H54 (cell line): ENCODE results near the gene UBAC2.
"Not testable (repeated sequence)": the region's sequence is repeated elsewhere in the genome, so short reads cannot be mapped to it uniquely, and the experiment has no call there.

Experiments
- DNase-seq: peaks from one replicate; pipeline ENCODE4 v3.0.0; 2011; ENCODE audit warnings: low spot score, mixed read lengths; ENCODE audit not compliant: insufficient read length
- FAIRE-seq: peaks from 3 replicates; lab custom pipeline; 2011; peaks lifted over from hg19 to GRCh38; lab: Jason Lieb, UNC
- POLR2A ChIP-seq: IDR thresholded peaks from 2 replicates; pipeline ENCODE4 v1.6.1; 2011; ENCODE audit warnings: low read depth, mild to moderate bottlenecking, low read length

UBAC2 gene

DNA sequence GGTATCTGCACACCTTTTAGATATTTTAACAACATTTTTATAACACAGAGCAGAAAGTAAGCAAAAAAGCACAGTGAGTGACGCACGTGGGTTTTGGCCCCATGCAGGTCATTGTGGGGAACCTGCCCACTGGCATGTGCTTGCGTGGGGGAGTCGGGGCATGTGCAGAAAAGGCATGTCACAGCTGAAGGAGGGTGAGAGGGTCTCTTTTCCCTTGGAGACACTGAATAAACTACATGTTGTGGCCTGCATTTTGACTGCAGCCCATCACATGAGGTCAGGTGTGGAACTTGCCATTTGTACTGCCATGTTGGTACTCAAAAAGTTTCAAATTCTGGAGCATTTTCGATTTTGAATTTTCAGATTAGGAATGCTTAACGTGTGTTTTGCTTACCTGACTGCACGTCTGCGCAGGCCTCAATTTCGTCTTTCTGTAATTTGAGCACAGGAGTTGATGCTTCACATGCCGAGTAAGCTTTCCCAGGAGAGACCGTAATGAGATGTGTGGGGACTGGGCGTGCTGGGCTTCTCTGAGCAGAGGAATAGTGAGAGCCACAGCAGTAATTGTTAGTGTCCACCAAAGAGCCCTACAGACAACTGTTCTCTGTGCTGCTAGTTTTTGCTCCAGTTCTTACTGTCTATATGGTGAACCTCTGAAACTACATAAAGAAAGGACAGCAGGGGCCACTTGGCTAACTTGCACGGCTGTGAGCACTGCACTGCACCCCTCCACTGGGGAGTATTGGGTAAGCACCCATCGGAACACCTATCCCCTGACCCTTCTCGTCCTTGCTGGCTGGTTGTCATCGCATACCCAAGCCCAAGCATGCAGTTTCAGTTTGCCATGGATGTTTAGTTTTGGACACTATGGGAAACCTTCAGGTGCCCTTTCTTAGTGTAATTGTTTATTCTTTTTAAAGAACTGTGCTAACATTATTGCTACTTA, 179.5 kb downstream of the UBAC2 start:
- DNase-seq (no peak), FAIRE-seq (no peak)
- TF ChIP-seq POLR2A: no peak

DNA sequence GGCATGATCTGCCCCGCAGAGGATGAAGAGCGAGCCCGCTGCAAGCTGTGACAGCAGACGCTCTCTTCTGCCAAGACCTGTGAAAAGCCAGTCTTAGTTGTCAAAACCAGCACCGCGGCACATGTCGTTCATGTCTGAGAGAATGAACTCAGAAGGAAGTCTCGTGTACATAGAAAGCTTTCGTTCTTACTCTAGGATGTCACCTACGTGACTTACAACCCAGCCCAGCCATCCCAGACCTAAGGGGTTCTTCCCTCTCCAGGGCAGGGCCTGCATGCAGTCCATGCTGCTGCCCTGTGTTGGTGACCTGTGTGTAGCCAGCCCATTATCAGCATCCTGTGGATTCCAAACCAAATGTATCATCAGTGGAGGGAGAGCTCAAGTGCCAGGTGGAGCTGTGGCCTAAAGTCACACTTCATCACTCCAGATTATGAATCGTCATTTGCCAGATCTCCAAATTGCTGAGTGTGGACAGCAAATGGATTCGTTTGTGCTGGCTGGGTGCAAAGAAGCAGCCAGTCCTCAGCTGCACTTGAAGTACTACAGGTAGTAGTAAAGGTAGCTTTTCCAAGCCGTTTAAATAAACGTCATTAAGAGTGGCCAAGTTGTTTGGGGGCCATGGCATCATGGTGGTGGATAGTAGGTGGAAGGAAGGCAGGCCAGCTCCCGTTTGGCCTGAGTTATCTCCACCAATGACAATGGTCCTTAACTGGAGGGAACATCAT, 180.4 kb downstream of the UBAC2 start:
- FAIRE-seq (no peak), DNase-seq (no peak)
- TF ChIP-seq POLR2A: no peak

DNA sequence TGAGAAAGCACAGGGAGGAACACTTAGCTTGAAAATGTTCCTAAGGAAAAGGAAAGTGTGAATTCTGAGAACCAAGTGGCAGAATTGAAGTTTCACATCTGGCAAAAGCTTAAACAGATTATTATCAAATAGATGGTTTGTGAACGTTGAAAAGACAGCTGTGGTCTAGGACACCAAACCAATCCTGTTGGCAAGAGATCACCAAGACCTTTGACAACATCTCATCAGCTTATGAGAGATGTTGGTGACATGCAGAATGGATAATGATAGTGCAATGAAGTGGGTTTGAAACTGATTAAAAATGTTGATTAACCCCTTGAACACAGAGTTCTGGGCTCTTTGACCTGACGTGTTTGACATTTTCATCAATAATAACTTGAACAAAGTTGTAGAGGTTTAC, 181.1 kb downstream of the UBAC2 start:
- DNase-seq (no peak), FAIRE-seq (no peak)
- no peak for TF ChIP-seq POLR2A

DNA sequence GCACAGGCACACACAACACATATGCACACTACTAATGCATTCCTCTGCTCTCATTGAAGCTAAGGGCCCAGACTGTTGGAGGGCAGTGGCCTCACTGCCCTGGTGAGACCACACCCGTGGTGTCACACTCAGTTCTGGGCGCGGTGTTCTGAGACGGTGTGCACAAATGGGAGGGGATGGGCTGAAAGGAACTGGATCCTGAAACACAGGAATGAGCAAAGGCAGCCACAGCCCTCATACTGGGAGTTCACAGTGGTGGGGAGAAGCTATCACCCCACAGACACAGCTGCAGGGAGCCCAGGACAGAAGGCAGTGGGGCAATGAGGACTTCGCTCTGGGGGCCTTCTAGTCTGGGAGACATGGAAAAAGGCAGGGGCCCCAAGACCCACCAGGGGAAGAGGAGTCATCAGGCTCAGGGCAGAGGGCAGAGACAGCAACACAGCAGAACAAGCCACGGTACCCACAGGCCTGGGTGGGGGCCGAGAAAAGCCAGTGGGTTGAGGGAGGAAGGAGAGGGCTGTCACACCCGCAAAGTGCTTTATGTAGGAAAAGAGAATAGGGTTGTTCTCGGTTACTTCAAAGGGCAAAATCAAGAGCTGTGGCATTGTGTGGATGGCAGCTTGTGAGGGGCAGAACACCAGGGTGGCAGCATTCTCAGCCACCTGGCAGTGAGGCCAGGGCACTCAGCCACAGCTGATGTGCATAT, 181.9 kb downstream of the UBAC2 start:
- TF ChIP-seq POLR2A: no peak
- DNase-seq: no peak
- peak; percentile 11 for FAIRE-seq

DNA sequence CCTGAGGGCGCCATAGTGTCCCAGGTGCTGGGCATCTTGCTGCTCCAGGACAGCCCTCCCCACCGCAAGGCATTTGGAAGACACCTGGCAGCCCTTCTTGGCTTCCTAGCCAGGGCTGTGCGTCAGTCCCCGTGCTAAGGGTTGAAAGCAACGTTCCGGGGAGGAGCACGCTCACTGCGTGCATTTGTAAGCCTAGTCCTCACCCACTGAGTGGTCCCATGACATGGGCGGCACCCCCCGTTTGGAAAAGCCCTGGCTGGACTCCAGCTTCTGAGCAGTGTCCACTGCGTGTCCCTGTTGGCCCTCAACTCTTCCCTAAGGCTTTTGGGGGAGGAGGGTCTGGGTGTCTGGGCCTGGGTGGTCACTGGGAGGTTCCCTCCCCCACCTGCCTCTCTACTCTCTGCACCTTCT, 182.9 kb downstream of the UBAC2 start:
- no peak for TF ChIP-seq POLR2A
- FAIRE-seq (no peak), DNase-seq (no peak)

DNA sequence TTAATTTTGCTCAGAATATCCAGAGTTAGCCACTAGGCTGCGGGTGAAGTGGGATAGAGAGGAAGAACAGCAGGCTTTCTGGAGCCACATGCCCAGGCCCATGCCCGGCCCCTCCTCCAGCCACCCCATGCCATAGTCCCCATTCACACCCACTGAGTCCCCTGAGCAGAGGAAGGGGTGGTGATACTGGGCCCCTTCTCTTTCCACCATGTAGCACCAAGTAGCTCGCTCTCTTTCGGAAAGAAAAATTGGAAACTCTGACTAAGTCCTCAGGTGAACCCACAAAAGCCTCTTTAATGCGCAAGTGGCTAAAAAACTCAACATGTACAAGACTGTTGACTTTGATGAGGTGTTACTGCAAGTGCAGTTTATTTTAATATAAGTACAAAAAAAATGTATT, 183.3 kb downstream of the UBAC2 start:
- no peak for TF ChIP-seq POLR2A
- FAIRE-seq (no peak), DNase-seq (no peak)

DNA sequence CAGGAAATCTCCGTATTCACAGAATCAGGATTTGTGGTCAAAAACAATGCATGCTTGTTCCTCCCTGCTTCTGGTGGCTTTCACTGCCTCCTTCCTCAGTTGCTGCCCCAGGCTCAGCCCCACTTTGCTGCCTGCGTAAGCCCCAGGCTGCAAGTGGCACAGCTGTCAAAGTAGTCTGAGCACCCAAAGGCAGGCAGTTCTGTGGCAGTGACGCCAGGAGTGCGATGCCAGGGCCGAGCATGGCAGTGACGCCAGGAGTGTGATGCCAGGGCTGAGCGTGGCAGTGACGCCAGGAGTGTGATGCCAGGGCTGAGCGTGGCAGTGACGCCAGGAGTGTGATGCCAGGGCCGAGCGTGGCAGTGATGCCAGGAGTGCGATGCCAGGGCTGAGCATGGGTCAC, 183.8 kb downstream of the UBAC2 start:
- no peak for TF ChIP-seq POLR2A
- no peak for FAIRE-seq
- DNase-seq: no peak

DNA sequence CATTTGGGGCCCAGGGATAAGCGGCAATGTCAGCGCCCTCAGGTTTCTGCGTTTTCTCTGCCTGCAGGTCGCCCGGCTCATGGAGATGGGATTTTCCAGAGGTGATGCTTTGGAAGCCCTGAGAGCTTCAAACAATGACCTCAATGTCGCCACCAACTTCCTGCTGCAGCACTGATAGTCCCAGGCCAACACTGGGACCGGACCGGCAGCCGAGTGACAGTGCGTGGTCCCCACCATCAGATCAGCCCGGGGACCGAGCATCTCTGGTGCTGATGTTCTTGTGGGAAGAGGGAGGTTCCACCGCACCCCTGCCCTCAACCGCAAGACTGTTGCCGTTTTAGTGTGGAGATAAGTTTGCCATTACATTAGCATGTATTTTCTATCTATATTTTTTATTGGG, 184.5 kb downstream of the UBAC2 start:
- FAIRE-seq (no peak), DNase-seq (no peak)
- no peak for TF ChIP-seq POLR2A

DNA sequence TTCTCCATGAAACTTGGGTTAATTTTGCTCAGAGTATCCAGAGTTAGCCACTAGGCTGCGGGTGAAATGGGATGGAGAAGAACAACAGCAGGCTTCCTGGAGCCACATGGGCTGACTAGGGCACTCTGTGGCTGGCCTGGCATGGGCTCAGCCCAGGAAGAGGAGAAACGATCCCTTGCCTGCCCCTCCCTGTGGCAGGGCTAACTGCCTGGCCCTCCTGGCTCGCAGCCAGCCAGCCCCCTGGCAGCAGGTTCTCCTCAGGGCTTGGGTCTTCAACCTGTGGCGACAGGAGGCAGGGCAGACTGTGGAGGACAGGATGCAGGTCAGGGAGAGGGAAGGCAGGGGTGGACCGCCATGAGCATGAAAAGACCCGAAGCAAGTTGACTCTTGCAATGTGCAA, 185.3 kb downstream of the UBAC2 start:
- no peak for DNase-seq
- TF ChIP-seq POLR2A: no peak
- no peak for FAIRE-seq

DNA sequence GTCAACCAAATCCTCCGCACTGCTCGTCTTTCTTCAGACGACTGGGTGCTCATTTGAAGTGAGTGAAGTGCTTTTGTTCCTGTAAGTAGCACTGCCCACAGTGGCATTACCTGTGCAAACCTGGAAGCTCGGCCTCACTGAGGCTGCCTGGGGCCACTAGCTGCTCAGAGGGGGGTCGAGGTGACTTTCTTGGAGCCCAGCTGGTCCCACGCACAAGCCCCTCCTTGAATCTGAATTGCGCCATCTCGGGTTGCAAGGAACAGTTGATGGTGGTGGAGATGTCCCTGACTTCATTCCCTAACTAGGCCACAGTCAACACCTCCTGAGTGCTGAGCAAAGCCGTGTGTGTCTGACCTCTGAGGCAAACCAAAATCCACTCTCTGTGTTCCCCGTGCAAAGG, 185.8 kb downstream of the UBAC2 start:
- no peak for TF ChIP-seq POLR2A
- DNase-seq: no peak
- FAIRE-seq: no peak

DNA sequence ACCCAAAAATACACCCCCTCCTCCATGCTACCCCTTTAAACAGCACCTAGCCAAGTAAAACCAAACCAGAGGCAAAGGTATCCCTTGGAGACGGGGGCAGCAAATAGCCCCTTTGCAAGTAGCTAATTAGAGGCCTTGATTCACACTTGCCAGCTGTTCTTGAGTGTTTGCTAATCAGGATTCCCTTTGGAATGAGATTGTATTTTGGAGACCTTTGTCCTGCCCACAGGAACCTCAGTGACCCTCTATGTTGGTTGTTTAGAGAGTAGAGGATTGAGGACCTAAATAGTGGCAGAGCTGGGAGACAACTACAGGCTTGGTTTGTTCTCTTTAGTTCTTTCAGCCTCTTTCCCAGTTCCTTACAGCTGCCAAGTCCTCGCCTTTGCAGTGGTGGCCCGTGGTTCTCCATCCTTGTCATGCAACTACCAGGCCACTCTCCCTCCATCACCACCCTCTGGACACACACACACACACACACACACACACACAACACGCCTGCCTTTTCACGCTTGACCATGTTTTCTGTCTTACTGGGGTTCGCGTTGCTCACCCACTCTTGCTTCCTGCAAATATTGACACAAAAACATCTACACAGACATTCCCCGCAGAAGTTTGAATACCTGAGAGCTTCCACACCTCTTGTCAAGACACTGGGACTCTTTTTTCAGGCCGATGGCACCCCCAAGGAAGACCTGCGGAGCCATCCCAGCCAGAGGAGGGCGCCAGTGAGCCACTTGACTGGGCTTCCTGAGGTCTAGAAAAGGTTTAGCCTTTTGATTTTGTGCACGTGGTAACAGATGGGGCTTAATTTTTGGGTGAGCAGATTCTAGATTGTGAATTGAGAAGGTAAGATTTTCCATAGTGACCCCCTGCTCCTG, 186.5 kb downstream of the UBAC2 start:
- peak; percentile 78 for DNase-seq
- TF ChIP-seq POLR2A: no peak
- FAIRE-seq: peak; percentile 53

DNA sequence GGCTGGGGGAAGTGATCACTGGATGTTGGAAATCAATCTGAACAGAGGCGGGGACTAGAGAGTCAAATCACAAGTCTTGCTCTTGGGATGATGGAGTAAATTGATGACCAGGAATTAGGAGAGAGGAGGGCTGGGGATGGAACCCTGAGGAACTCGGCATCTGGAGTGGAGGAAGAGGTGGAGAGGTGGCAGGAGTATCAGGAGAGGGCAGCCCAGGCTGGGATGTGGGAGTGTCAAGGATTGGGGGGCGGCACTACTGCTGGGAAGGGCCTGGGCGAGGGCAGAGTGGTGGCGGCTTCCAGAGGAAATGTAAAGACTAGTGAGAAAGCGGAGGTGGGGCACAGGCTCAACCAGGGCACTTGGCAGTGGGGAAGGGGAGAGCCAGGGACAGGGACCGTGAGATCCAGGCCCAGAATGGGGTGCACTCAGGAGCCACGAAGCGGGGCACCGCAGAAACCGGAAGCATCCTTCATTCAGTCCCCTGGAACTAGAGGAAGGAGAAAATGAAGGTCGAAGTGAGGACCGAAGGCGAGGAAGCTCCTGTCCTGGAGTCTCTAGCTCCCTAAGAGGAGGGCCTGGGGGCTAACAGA, 187.8 kb downstream of the UBAC2 start:
- FAIRE-seq (no peak), DNase-seq (no peak)
- no peak for TF ChIP-seq POLR2A

DNA sequence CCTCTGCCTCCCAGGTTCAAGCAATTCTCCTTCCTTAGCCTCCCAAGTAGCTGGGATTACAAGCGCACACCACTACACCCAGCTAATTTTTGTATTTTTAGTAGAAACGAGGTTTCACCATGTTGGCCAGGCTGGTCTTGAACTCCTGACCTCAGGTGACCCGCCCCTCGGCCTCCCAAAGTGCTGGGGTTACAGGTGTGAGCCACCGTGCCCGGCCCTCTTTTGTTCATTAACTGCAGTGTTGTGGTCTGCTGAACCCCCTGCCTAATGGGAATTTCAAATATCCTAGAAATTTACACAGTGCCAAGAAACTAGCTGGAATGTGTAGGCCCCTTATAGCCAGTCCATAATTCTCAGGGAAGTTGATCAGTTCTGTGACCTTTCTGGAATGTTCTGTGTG, 188.4 kb downstream of the UBAC2 start:
- FAIRE-seq, DNase-seq: not testable (repeated sequence)
